HG03066 (cell line): ENCODE results near the gene ARL15.

ENCODE experiments used
- ATAC-seq: cut with Tn5 transposase; IDR thresholded peaks from one replicate; pipeline ENCODE4 v1.9.1; 2021; ENCODE audit warnings: low read depth; ENCODE audit not compliant: unreplicated experiment

ARL15 gene

GRCh38 chr5:54254482-54255198, 55.7 kb downstream of the ARL15 start:
- ATAC-seq = no peak

GRCh38 chr5:54251981-54252380, 58.4 kb downstream of the ARL15 start:
- ATAC-seq = no peak

GRCh38 chr5:54249210-54250028, 61.0 kb downstream of the ARL15 start:
- no peak for ATAC-seq

GRCh38 chr5:54247226-54247625, 63.1 kb downstream of the ARL15 start:
- ATAC-seq = no peak

GRCh38 chr5:54243483-54244080, 66.8 kb downstream of the ARL15 start:
- ATAC-seq = no peak

- no peak for ATAC-seq
These were observed 68.1 kb downstream of the ARL15 start for GRCh38 chr5:54242297-54242696.

GRCh38 chr5:54234304-54234933, 76.0 kb downstream of the ARL15 start:
- ATAC-seq = no peak

GRCh38 chr5:54230936-54231685, 79.3 kb downstream of the ARL15 start:
- ATAC-seq = no peak

- peak; percentile 94 for ATAC-seq
These were observed 81.2 kb downstream of the ARL15 start for GRCh38 chr5:54229041-54229780.

GRCh38 chr5:54227759-54228158, 82.6 kb downstream of the ARL15 start:
- no peak for ATAC-seq

GRCh38 chr5:54227109-54227508, 83.3 kb downstream of the ARL15 start:
- no peak for ATAC-seq

- no peak for ATAC-seq
These were observed 84.2 kb downstream of the ARL15 start for GRCh38 chr5:54226215-54226614.

GRCh38 chr5:54224103-54224826, 86.1 kb downstream of the ARL15 start:
- no peak for ATAC-seq

GRCh38 chr5:54222336-54222735, 88.0 kb downstream of the ARL15 start:
- ATAC-seq = no peak

- no peak for ATAC-seq
These were observed 89.2 kb downstream of the ARL15 start for GRCh38 chr5:54221135-54221534.

GRCh38 chr5:54220230-54221040, 89.9 kb downstream of the ARL15 start:
- ATAC-seq = no peak

GRCh38 chr5:54217826-54218503, 92.4 kb downstream of the ARL15 start:
- no peak for ATAC-seq
